ENCODE data around the gene MCF2L.

MCF2L gene

GRCh38 chr13:112951674-112952371 is 17.2 kb upstream of the MCF2L start:
- no peak for DNase-seq (ENCODE audit: low spot score)

- no peak for DNase-seq (ENCODE audit: low spot score)
Observed at GRCh38 chr13:112952759-112953551, 16.1 kb upstream of the MCF2L start.

- DNase-seq (ENCODE audit: low spot score) = no peak
Observed at GRCh38 chr13:112953591-112954487, 15.2 kb upstream of the MCF2L start.

GRCh38 chr13:112954488-112955270 is 14.3 kb upstream of the MCF2L start:
- DNase-seq (ENCODE audit: low spot score) = no peak

GRCh38 chr13:112955271-112955937 is 13.6 kb upstream of the MCF2L start:
- no peak for DNase-seq (ENCODE audit: low spot score)

GRCh38 chr13:112955956-112956355 is 13.1 kb upstream of the MCF2L start:
- no peak for DNase-seq (ENCODE audit: low spot score)

- DNase-seq (ENCODE audit: low spot score) = no peak
Observed at GRCh38 chr13:112956571-112957294, 12.3 kb upstream of the MCF2L start.

- no peak for DNase-seq (ENCODE audit: low spot score)
Observed at GRCh38 chr13:112957295-112957677, 11.7 kb upstream of the MCF2L start.

GRCh38 chr13:112958127-112958989 is 10.7 kb upstream of the MCF2L start:
- no peak for DNase-seq (ENCODE audit: low spot score)

- no peak for DNase-seq (ENCODE audit: low spot score)
Observed at GRCh38 chr13:112959206-112959605, 9.8 kb upstream of the MCF2L start.

- DNase-seq (ENCODE audit: low spot score) = no peak
Observed at GRCh38 chr13:112959701-112960542, 9.1 kb upstream of the MCF2L start.

- no peak for DNase-seq (ENCODE audit: low spot score)
Observed at GRCh38 chr13:112960706-112961105, 8.3 kb upstream of the MCF2L start.

GRCh38 chr13:112961457-112962369 is 7.3 kb upstream of the MCF2L start:
- no peak for DNase-seq (ENCODE audit: low spot score)

- DNase-seq (ENCODE audit: low spot score) = no peak
Observed at GRCh38 chr13:112962396-112962795, 6.6 kb upstream of the MCF2L start.

- DNase-seq (ENCODE audit: low spot score) = no peak
Observed at GRCh38 chr13:112962911-112963625, 5.9 kb upstream of the MCF2L start.

- DNase-seq (ENCODE audit: low spot score) = no peak
Observed at GRCh38 chr13:112963641-112964040, 5.4 kb upstream of the MCF2L start.

GRCh38 chr13:112964971-112965492 is 4.0 kb upstream of the MCF2L start:
- DNase-seq (ENCODE audit: low spot score) = no peak
